Adrenal gland (tissue), 5 donors: ENCODE data around the gene TLE2.

Experiments
- CTCF ChIP-seq, 6 experiments: fragments of 450-650 bp in 4 of 6; fragments of 200-600 bp in 2 of 6; sonication (generic) in 1 of 6; IDR thresholded peaks; 1 replicate in 5 of 6; 2 replicates in 1 of 6; pipeline versions ENCODE4 v1.5.1 to v1.8.0; 2016 to 2021; ENCODE audit warnings: antibody characterized with exemption in 6 of 6, mild to moderate bottlenecking in 2 of 6, moderate library complexity in 1 of 6
- POLR2A ChIP-seq, 2 donors: fragments of 450-650 bp; IDR thresholded peaks; one replicate each; pipeline ENCODE4 v1.6.1; 2017; ENCODE audit warnings: antibody characterized with exemption in 2 of 2, mild to moderate bottlenecking in 2 of 2, moderate library complexity in 1 of 2
- donor health status: DM: no; HTN: no; CAD: no.

DNA sequence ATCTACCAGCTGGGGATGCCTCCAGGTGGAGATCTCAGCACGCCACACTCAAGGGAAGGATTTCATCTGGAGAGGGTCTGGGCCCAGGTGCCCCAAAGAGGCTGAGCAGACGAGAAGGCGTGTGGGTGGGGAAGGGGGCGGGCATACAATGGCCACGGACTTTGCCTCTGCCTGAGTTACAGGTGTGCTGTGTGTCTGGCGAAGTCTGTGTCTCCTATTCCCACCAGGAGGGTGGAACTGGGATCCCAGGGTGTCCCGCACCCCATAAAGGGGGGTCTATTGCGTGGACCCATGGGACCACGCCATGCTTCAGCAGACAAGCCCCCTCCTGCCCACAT lies 3.6 kb downstream of the TLE2 start:
- TF ChIP-seq CTCF (IDR thresholded peaks at IDR 0.05) = no peak
- TF ChIP-seq POLR2A (IDR thresholded peaks at IDR 0.05) = no peak
